Osteoblast (primary cell): ENCODE results near the gene TDRD7. TPM values are rescaled to one million over a fixed set of nuclear protein-coding genes. Genes with fewer than 3 reads are reported as not detected.

Source experiments
- DNase-seq: peaks from one replicate; pipeline ENCODE4 v3.0.0; 2011; ENCODE audit warnings: low spot score, mixed read lengths; ENCODE audit not compliant: insufficient read length; ENCODE audit errors: missing footprints
- H2AFZ ChIP-seq: 2 replicates; pipeline ENCODE4 v1.6.0; 2011; ENCODE audit warnings: mild to moderate bottlenecking, low read length
- H3K27ac ChIP-seq: 2 replicates; pipeline ENCODE4 v1.5.1; 2011; ENCODE audit warnings: mild to moderate bottlenecking, low read depth, low read length, moderate library complexity
- H3K27me3 ChIP-seq: 2 replicates; pipeline ENCODE4 v1.6.0; 2012; ENCODE audit warnings: mild to moderate bottlenecking, control low read depth, inconsistent platforms, low read length, moderate library complexity; ENCODE audit not compliant: insufficient read depth
- H3K36me3 ChIP-seq: 2 replicates; pipeline ENCODE4 v1.5.1; 2011; ENCODE audit warnings: mild to moderate bottlenecking, low read length, control low read depth, moderate library complexity; ENCODE audit not compliant: insufficient read depth
- H3K4me1 ChIP-seq: 2 replicates; pipeline ENCODE4 v1.5.1; 2011; ENCODE audit warnings: mild to moderate bottlenecking, low read length, control low read depth, moderate library complexity; ENCODE audit not compliant: insufficient read depth
- H3K4me2 ChIP-seq: 2 replicates; pipeline ENCODE4 v1.6.0; 2011; ENCODE audit warnings: mild to moderate bottlenecking, low read length; ENCODE audit not compliant: insufficient read depth
- H3K4me3 ChIP-seq: fragments of 200-600 bp; sonication (generic); 3 replicates; pipeline ENCODE4 v1.5.1; 2012; ENCODE audit warnings: mild to moderate bottlenecking, low read length, inconsistent platforms; ENCODE audit not compliant: insufficient read depth
- H3K79me2 ChIP-seq: 2 replicates; pipeline ENCODE4 v1.6.0; 2012; ENCODE audit warnings: mild to moderate bottlenecking, low read length, control low read depth, inconsistent platforms; ENCODE audit not compliant: insufficient read depth
- H3K9me3 ChIP-seq: 2 replicates; pipeline ENCODE4 v1.5.1; 2011; ENCODE audit warnings: low read depth, low read length, control low read depth
- H4K20me1 ChIP-seq: 2 replicates; pipeline ENCODE4 v1.6.0; 2012; ENCODE audit warnings: mild to moderate bottlenecking, low read length, control low read depth; ENCODE audit not compliant: insufficient read depth
- CTCF ChIP-seq: IDR thresholded peaks from 2 replicates; pipeline ENCODE4 v1.5.1; 2011; ENCODE audit warnings: mild to moderate bottlenecking, low read depth, low read length, moderate library complexity; ENCODE audit errors: extremely low read depth
- total RNA-seq: library from RNA; depleted of rRNA; stranded (reverse); fragments of >200 nt; gene quantifications from 2 replicates; pipeline ENCODE4 v1.2.3, GENCODE V29; 2012

Gene TDRD7
- total RNA-seq, 1 donor: 8.0 TPM

- Histone ChIP-seq H3K27me3 (no peaks in the 10 kb centered on the region), H3K27ac (no peak overlapping the region), H3K4me3 (no peak overlapping the region), H3K79me2 (no peaks in the 10 kb centered on the region), H3K4me2 (no peak overlapping the region), H4K20me1 (no peaks in the 10 kb centered on the region), H3K9me3 (no peaks in the 10 kb centered on the region), H2AFZ (no peak overlapping the region), H3K36me3 (no peaks in the 10 kb centered on the region), H3K4me1 (peaks cover 6% of the 10 kb centered on the region)
- no peak for TF ChIP-seq CTCF
- DNase-seq: no peak
Observed at GRCh38 chr9:97529363-97530076, 117.6 kb downstream of the TDRD7 start.

- Histone ChIP-seq H3K4me2 (no peak overlapping the region), H3K27ac (no peak overlapping the region), H2AFZ (no peak overlapping the region), H3K9me3 (no peaks in the 10 kb centered on the region), H3K4me3 (no peak overlapping the region), H4K20me1 (no peaks in the 10 kb centered on the region), H3K27me3 (no peaks in the 10 kb centered on the region), H3K36me3 (no peaks in the 10 kb centered on the region), H3K79me2 (no peaks in the 10 kb centered on the region), H3K4me1 (peaks cover 6% of the 10 kb centered on the region)
- TF ChIP-seq CTCF: no peak
- no peak for DNase-seq
Observed at GRCh38 chr9:97531888-97532376, 120.0 kb downstream of the TDRD7 start.

GRCh38 chr9:97534185-97534584, 122.3 kb downstream of the TDRD7 start:
- Histone ChIP-seq H3K9me3 (no peaks in the 10 kb centered on the region), H3K79me2 (no peaks in the 10 kb centered on the region), H3K4me3 (no peak overlapping the region), H2AFZ (no peak overlapping the region), H3K4me1 (peaks cover 6% of the 10 kb centered on the region), H3K27me3 (peaks cover 3% of the 10 kb centered on the region), H4K20me1 (no peaks in the 10 kb centered on the region), H3K27ac (no peak overlapping the region), H3K4me2 (no peak overlapping the region), H3K36me3 (no peaks in the 10 kb centered on the region)
- DNase-seq: no peak
- no peak for TF ChIP-seq CTCF

GRCh38 chr9:97534961-97535594, 123.2 kb downstream of the TDRD7 start:
- no peak overlapping the region for H3K4me2 ChIP-seq
- H4K20me1 ChIP-seq: no peaks in the 10 kb centered on the region
- DNase-seq: no peak
- no peaks in the 10 kb centered on the region for H3K79me2 ChIP-seq
- no peak overlapping the region for H2AFZ ChIP-seq
- H3K27ac ChIP-seq: no peak overlapping the region
- no peaks in the 10 kb centered on the region for H3K4me1 ChIP-seq
- peaks cover 3% of the 10 kb centered on the region for H3K27me3 ChIP-seq
- no peaks in the 10 kb centered on the region for H3K9me3 ChIP-seq
- no peaks in the 10 kb centered on the region for H3K36me3 ChIP-seq
- TF ChIP-seq CTCF: no peak
- H3K4me3 ChIP-seq: no peak overlapping the region
